IPS DF 19.7 (cell line): ENCODE results near the gene PTH2R.
"Not testable (repeated sequence)": the region's sequence is repeated elsewhere in the genome, so short reads cannot be mapped to it uniquely, and the experiment has no call there.

Source experiments
- DNase-seq: peaks from one replicate; pipeline ENCODE4 v3.0.0-alpha.2; 2013; ENCODE audit warnings: low read depth, low spot score

PTH2R gene

DNA sequence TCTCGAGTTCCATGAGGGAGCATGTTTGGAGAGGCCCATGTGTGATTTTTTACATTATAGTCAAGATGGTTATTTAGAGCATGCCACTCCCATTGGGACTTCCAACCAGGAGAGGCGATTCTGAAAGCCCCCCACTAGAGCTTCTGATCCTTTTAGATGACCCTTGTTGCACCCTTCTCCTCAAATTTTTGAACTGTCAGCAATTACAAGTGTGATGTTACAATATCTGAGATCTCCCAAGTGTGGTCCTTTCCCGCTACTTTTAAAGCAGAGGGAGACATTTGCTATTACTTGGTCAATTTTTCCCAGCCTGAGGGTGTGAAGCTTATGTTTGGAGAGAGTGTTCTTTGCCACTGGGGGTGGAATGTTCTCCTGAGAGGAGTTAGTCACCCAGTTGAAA is 16.7 kb upstream of the PTH2R start:
- DNase-seq: no peak

DNA sequence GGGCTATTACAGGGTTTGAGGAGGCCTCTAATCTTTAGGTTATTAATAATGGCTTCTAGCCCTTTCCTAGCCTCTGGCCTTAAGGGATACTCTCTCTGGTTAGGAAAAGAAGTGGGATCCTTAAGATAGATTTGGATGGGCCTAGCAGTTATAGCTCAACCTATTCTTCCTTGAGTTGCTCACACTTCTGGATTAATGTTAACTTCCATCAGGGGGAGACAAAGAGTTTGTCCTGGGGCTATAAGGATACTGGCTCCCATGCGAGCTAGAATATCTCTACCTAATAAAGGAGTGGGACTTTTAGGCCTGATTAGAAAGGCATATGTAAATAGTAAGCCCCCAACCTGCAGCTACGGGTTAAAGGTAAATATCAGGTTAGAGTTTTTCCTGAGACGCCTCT is 14.3 kb upstream of the PTH2R start:
- DNase-seq: no peak

GRCh38 chr2:208396796-208397195 is 9.8 kb upstream of the PTH2R start:
- DNase-seq: not testable (repeated sequence)

GRCh38 chr2:208399201-208399600 is 7.4 kb upstream of the PTH2R start:
- no peak for DNase-seq

DNA sequence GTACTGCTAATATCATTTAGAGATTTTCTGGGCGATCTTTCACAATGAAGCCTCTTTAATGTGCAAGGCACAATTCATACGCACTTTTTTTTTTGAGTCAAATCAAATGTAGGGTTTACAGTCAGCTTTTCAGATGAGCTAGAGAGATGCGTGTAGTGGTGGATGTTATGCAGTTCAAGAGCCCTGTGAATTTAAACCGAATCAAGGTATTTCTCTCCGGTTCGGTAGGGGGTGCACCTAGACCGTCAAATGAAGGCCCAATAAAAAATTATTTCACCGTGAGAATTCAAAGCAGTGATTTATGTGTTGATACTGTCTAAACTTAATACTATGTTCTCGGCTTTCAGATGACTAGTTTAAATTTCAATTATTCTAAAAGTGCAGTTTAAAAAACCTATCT is 1.1 kb downstream of the PTH2R start:
- DNase-seq: no peak

- no peak for DNase-seq
Measured at GRCh38 chr2:208413931-208414330, 7.3 kb downstream of the PTH2R start.

GRCh38 chr2:208415255-208415654 is 8.7 kb downstream of the PTH2R start:
- no peak for DNase-seq

GRCh38 chr2:208415897-208416296 is 9.3 kb downstream of the PTH2R start:
- no peak for DNase-seq

GRCh38 chr2:208426412-208427045 is 19.9 kb downstream of the PTH2R start:
- DNase-seq: no peak

GRCh38 chr2:208437755-208438154 is 31.2 kb downstream of the PTH2R start:
- DNase-seq: no peak

DNA sequence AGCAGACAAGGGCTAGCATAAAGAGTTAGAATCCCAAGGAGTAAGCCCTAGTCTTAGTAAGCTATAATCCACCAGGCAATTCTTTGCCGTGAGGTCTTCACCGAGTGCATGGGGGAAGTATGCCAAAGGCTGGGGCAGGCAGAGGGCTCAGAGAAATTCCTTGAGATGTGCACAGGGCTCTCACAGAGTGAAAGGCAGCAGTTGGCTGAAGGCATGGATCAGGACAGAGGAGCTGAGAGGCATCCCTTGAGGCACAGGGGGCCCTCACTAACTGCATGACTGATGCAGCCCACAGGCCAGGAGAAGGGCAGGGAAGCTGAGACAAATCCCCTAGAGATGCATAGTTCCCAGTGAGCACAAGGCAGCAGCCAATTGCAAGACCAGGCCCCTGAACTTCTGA is 34.1 kb downstream of the PTH2R start:
- DNase-seq: no peak

DNA sequence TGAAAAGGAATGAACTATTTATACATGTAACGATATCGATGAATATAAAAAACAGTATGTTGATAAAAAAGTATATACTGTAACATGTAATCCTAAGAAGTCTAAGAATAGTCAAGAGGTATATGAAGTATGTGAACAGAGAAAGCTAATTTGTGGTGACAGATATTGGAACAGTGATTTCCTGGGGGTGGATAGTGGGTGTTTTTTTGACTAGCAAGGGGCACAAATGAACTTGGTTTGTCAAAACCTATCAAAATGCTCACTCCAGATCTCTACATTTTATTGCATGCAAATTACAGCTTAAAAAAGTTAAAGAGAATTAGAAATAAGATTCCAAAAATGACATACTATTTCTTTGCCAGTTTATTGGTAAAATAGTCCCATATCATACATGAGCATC is 35.4 kb downstream of the PTH2R start:
- DNase-seq: no peak

DNA sequence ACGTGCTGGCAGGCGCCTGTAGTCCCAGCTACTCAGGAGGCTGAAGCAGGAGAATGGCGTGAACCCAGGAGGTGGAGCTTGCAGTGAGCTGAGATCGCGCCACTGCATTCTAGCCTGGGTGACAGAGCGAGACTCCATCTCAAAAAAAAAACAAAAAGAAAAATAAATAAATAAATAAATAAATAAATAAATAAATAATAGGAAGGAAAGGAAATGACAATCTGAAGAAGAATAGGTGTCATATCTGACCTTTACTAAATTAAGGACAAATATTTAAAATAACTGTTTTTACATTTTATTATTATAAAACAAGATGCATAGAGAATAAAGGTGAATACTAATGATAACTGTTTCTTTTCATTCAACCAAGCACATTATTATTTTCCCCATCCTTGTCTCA is 40.9 kb downstream of the PTH2R start:
- DNase-seq: not testable (repeated sequence)

DNA sequence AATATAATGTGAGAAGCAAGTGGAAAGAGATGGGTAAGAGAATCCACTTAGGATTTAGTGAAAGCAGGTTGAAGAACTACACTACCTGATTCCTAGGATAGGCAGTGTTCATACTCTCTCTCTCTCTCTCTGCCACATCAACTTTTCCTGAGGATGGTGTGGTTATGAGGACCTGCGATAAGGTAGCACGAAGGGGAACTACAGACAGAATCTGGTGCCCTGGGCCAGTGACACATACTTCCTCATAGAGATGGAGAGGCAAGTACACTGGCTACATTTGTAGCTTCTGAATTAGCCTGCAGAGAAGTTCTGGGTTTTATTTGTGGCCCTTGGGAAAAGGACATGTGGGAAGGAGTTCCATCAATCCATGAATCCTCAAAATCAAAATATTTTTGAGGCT is 44.5 kb downstream of the PTH2R start:
- no peak for DNase-seq

DNA sequence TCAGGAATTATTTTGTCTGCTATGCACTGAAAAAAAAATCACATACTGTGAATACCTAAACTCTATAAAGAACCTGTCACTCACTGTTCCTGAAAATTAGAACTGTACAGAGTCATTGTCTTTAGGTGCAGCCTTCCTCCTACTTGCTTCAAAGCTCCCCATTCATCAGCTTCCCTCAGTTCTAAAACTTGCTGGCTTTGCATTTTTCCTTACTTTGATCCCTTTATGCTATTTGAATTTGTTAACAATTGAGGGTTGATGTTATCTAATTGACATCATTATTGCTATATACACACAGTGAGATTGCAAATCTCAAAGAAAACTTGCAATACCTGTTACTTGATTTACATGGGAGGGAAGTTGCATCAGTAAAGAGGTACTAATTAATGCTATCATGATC is 48.3 kb downstream of the PTH2R start:
- no peak for DNase-seq

DNA sequence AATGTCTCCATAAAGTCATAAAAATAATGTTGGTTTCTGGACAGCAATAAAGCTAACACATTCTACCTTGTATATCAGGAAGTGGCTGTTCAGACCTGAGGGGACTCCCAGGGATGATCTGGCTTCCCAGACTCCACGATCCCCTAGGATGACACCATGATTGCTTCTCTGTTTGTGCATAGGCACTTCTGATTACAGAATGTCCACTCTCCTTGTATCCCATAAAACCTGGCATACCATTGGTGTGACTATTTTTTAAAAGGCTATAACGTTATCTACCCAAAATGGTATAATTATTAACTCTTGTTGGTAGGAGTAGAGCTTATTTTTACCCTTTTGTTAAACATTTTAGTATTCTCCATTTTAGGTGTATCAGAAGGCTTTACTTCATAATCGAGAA is 57.1 kb downstream of the PTH2R start:
- no peak for DNase-seq

DNA sequence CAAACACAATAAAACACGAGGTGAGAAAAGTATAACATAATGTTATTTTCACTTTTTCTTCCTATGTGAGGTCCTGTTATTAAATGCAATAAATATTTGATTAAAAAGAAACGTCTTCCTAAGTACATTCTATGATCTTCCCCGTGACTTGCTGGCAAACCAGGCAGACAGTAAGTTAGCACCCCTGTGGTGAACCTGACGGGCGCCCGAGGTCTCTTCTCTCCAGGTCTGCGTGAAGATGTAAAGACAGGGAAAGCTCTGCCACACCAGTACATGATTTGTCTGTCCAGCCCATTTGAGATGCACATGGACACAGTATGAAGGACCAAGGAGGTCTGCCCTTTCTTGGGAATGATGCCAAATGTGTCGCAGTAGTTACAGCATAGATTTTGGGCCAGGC is 57.6 kb downstream of the PTH2R start:
- no peak for DNase-seq

DNA sequence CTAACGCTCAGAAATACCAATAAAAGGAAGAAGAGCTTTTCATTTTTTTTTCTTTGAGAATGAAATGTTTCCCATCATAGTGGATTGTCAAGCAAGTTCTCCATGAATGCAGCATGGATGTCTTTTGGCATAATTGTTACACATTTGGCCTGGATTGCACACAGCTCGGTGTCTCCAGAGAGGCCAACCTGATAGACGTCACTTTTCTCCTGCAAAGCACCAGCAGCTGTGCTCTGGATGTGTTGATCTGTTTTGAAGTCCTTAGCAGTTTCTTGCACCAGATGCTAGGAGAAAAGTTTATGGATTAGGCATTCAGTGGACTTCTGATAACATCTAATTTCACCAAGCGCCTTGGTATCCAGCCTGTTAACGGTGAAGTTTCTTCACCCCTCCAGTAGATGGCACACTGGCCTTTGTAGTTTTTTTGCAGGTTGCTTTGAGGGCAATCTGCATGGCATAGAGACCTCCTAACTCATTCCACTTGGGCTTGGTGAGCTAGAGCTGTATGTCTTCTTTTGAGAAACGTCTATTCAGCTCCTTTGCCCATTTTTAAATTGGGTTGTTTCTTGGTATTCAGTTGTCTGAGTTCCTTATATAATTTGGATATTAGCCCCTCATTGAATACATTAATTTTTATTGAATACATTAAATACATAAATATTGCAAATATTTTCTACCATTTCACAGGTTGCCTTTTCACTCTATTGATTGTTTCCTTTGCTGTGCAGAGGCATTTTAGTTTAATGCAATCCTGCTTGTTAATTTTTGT is 59.7 kb downstream of the PTH2R start:
- DNase-seq: peak; percentile 5

DNA sequence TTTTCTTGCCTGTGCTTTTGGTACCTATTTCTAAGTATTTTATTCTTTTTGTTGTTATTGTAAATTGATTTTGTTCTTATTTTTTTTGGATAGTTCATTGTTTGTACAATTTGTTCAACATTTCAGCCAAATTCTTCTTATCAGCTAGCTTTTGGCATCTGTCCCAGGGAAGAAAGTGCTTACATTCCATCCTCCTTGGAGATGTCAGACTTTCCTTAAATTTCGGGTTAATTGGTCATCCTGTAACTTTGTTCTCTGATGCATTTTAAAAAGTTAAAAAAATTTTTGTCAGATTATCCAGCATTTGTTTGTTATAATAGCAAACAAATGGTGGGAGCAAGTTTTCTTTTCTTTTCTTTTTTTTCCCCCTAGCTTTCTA is 60.3 kb downstream of the PTH2R start:
- no peak for DNase-seq

DNA sequence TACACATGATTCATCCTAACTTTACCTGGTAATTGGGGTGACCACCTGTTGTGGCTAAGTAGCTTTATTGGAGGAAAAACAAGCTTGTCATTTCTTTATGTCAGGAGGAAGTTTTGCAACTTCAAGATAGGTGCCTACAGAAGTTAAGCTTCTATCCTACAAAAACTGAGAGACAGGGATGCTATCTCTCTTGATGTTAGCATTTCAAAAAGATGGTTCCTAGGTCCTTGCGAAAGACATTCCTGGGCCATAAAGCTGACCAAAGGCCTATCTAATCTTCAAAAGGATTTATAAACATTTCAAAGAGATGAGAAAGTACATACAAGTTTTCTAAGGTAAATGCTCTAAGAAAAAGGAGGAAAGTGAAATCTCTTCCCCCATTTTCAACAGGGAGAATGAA is 61.0 kb downstream of the PTH2R start:
- DNase-seq: no peak

DNA sequence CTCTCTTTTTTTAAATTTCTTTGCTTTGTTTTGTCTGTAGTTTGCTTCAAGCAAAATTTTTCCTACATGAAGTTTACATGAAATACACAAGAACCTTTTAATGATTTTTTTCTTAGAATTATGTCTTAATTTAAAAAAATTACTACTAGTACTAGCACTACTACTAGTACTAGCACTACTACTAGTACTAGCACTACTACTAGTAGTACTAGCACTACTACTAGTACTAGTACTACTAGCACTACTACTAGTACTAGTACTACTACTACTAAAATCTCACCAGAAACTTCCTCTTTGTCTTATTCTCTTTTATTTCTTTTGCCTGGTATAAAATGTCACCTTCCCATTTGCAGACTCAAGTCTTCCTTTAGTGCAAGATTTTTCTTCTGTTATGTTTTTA is 71.1 kb downstream of the PTH2R start:
- no peak for DNase-seq

- DNase-seq: no peak
Measured at GRCh38 chr2:208479342-208479741, 72.8 kb downstream of the PTH2R start.

- DNase-seq: not testable (repeated sequence)
Measured at GRCh38 chr2:208481945-208482344, 75.4 kb downstream of the PTH2R start.
